ENCODE measurements around the gene CADM2. TPM values are rescaled to one million over a fixed set of nuclear protein-coding genes. Genes with fewer than 3 reads are reported as not detected.
A peak's percentile ranks its signal among the peaks of the same experiment; 100 is the strongest.
"Not testable (repeated sequence)": the region's sequence is repeated elsewhere in the genome, so short reads cannot be mapped to it uniquely, and the experiment has no call there.

The CADM2 gene
- total RNA-seq (ENCODE audit: low replicate concordance) = 4.0 and 11.4 TPM in 2 replicates
- long read RNA-seq, partial matches to known transcripts = 1 of 10 reads
- long read RNA-seq, other reads (novel, unspliced or antisense) = 9 of 10 reads

DNA sequence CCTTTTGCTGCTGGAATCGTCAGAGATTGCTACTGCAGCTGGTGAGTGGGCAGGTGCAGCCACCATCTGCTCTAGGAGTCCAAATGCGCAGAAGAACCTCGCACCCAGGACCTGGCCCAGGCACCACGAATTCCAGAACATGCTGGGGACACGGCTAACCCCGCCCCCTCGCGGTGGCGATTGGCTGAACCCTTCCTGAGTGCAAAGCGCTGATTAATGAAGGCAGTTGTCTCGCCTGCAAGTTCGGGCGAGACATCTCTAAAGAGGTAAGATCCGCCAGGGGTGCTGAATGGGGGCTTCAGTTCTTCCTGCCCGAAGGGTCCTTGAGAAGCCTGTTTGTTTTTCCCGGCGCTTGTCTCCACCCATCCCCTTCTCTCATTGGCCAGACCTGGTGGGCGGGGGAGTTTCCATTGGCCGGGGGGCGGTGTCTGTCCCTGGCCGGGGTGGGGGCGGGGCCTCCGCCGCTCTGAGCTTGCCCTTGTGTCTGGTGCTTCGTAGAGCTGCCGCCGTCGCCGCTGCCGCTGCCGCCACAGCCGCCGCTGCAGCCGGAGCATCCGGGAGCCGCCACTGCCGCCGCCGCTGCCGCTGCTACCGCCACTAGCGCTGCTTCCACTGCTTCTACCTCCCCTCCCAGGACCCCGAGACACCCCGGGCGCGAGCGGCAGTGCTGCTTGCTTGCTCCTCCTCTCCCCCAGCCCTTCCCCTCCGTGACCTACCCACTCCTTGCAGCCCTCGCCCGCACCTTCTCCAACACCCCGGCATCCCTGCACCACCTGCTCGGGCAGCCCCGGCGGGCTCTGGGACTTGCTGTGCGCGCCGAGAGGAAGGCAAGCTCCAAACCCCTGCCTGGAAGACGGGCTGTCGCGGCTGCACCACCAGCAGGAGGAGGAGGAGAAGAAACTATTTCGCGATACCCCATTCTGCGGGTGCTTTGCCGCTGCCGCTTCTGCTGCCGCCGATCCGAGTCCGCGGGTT is at the start of gene CADM2:
CADM2 (plus strand) TSS at position 495 of the 975 bp plus-strand sequence.
- H3K4me3 Mint-ChIP-seq = peak within 1 kb of the TSS; percentile 90
- H3K9me3 Mint-ChIP-seq = no peaks in the 10 kb centered on the region
- peak within 1 kb of the TSS; percentile 69 for H3K27ac Mint-ChIP-seq
- peak; percentile 86 for DNase-seq (ENCODE audit: extremely low spot score, unreplicated experiment)
- TF ChIP-seq, protein P1, sequence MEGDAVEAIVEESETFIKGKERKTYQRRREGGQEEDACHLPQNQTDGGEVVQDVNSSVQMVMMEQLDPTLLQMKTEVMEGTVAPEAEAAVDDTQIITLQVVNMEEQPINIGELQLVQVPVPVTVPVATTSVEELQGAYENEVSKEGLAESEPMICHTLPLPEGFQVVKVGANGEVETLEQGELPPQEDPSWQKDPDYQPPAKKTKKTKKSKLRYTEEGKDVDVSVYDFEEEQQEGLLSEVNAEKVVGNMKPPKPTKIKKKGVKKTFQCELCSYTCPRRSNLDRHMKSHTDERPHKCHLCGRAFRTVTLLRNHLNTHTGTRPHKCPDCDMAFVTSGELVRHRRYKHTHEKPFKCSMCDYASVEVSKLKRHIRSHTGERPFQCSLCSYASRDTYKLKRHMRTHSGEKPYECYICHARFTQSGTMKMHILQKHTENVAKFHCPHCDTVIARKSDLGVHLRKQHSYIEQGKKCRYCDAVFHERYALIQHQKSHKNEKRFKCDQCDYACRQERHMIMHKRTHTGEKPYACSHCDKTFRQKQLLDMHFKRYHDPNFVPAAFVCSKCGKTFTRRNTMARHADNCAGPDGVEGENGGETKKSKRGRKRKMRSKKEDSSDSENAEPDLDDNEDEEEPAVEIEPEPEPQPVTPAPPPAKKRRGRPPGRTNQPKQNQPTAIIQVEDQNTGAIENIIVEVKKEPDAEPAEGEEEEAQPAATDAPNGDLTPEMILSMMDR (conservative IDR thresholded peaks at IDR 0.05) = peak; percentile 34
- peaks cover 17% of the 10 kb centered on the region for H3K4me1 Mint-ChIP-seq (ENCODE audit: unreplicated experiment)
- no peaks in the 10 kb centered on the region for H3K36me3 Mint-ChIP-seq
- H3K27me3 Mint-ChIP-seq = peaks cover 71% of the 10 kb centered on the region

DNA sequence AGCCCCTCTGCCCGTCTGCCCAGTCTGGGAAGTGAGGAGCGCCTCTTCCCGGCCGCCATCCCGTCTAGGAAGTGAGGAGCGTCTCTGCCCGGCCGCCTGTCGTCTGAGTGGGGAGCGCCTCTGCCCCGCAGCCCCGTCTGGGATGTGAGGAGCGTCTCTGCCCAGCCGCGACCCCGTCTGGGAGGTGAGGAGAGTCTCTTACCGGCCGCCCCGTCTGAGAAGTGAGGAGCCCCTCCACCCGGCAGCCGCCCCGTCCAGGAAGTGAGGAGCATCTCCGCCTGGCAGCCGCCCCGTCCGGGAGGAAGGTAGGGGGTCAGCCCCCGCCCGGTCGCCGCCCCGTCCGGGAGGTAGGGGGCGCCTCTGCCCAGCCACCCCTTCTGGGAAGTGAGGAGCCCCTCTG is 40.2 kb upstream of the CADM2 start:
- not testable (repeated sequence) for H3K4me3 Mint-ChIP-seq; H3K4me1 Mint-ChIP-seq (ENCODE audit: unreplicated experiment); DNase-seq (ENCODE audit: extremely low spot score, unreplicated experiment); H3K27me3 Mint-ChIP-seq; H3K9me3 Mint-ChIP-seq; H3K27ac Mint-ChIP-seq; H3K36me3 Mint-ChIP-seq

DNA sequence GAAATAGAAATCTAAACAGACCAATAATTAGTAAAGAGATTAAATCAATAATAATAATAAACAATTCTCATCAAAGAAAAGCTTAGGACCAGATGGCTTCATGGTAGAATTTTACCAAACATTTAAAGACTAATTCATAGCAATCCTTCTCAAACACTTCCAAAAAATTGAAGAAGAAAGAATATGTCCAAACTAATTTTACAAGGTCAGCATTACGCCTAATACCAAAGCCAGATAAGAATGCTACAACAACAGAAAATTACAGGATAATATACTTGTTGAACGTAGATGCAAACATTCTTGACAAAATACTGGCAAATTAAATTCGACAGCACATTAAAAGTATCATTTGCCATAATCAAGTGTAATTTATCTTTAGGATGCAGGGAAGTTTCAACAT is 36.1 kb upstream of the CADM2 start:
- Mint-ChIP-seq H3K4me1 (ENCODE audit: unreplicated experiment) (no peaks in the 10 kb centered on the region), H3K27me3 (no peaks in the 10 kb centered on the region), H3K27ac (no peak overlapping the region), H3K36me3 (no peaks in the 10 kb centered on the region), H3K4me3 (no peak overlapping the region), H3K9me3 (peaks cover 3% of the 10 kb centered on the region)
- TF ChIP-seq, protein P1 (conservative IDR thresholded peaks at IDR 0.05) = no peak
- no peak for DNase-seq (ENCODE audit: extremely low spot score, unreplicated experiment)

- Mint-ChIP-seq H3K4me3 (no peak overlapping the region), H3K27ac (no peak overlapping the region), H3K27me3 (no peaks in the 10 kb centered on the region), H3K9me3 (no peaks in the 10 kb centered on the region), H3K36me3 (no peaks in the 10 kb centered on the region), H3K4me1 (ENCODE audit: unreplicated experiment) (no peaks in the 10 kb centered on the region)
- TF ChIP-seq, protein P1 (conservative IDR thresholded peaks at IDR 0.05) = no peak
- no peak for DNase-seq (ENCODE audit: extremely low spot score, unreplicated experiment)
Observed at GRCh38 chr3:84925571-84925970, 33.2 kb upstream of the CADM2 start.

DNA sequence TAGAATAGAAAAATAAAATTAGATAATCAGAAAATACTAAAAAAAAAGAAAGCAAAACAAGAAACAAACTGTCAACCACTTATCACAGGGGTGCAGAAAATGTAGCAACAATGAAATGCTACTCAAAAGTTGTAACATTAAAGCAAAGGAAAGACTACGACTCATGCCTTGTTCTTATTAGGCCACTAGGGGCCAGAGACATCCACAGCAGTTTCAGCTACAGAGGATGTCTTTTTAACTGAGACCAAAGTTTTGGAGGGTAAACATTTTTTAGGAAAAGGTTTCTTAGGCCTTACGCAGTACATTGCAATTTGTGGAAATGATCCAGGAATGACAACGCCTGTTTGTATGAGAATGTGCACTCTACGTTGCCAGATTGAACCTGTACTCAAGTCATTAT is 15.4 kb upstream of the CADM2 start:
- TF ChIP-seq, protein P1 (conservative IDR thresholded peaks at IDR 0.05) = peak; percentile 70
- Mint-ChIP-seq H3K4me3 (no peak overlapping the region), H3K4me1 (ENCODE audit: unreplicated experiment) (no peaks in the 10 kb centered on the region), H3K27me3 (no peaks in the 10 kb centered on the region), H3K36me3 (no peaks in the 10 kb centered on the region), H3K27ac (no peak overlapping the region), H3K9me3 (no peaks in the 10 kb centered on the region)
- DNase-seq (ENCODE audit: extremely low spot score, unreplicated experiment) = no peak

DNA sequence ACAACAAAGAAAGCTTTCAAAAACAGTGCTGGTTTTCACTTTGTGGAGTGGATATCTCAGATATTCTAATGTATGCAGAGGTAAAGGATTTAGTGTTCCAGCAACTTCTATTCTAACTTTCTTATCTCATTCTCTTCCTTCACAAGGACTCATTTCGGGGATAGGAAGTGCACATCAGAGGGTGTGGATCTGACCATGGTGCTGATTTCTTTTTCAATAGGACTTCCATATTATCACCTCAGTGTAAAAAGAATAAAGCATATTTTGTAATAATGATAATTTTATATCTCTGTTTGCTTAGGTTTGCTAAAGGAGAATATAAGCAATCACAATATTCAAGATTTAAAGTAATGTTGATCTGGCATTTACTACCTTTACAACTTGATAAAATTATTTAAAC is 12.5 kb upstream of the CADM2 start:
- no peak for DNase-seq (ENCODE audit: extremely low spot score, unreplicated experiment)
- Mint-ChIP-seq H3K27ac (no peak overlapping the region), H3K36me3 (no peaks in the 10 kb centered on the region), H3K4me3 (no peak overlapping the region), H3K4me1 (ENCODE audit: unreplicated experiment) (no peaks in the 10 kb centered on the region), H3K27me3 (no peaks in the 10 kb centered on the region), H3K9me3 (peaks cover 2% of the 10 kb centered on the region)
- TF ChIP-seq, protein P1 (conservative IDR thresholded peaks at IDR 0.05) = no peak
